H1 (cell line): ENCODE results near the gene DDX51. TPM values are rescaled to one million over a fixed set of nuclear protein-coding genes. Genes with fewer than 3 reads are reported as not detected.

Experiments
- CTCF ChIA-PET: fragments of 300-600 bp; sonication (Branson Sonifier 250); formaldehyde crosslinking; loops from one replicate; lab custom pipeline; 2021; ENCODE audit not compliant: partially characterized antibody; lab: Charles Lee
- POLR2A ChIA-PET: fragments of 300-600 bp; sonication (Branson Sonifier 250); formaldehyde crosslinking; loops from one replicate; lab custom pipeline; 2021; ENCODE audit warnings: inconsistent platforms; ENCODE audit not compliant: partially characterized antibody; lab: Charles Lee
- DNase-seq, 2 experiments: peaks; one replicate each; pipeline versions ENCODE4 v3.0.0 to v3.0.0-alpha.2; 2010 to 2022; ENCODE audit warnings: low spot score in 2 of 2, low read depth in 1 of 2, mixed read lengths in 1 of 2
- FAIRE-seq: peaks from 2 replicates; lab custom pipeline; 2011; peaks lifted over from hg19 to GRCh38; lab: Jason Lieb, UNC
- H2AFZ ChIP-seq: 2 replicates; pipeline ENCODE4 v1.8.1; 2012; ENCODE audit warnings: low read length, inconsistent platforms
- H2AK5ac ChIP-seq: 2 replicates; pipeline ENCODE4 v1.6.1; 2013; ENCODE audit warnings: low read depth, low read length
- H2BK120ac ChIP-seq: replicated peaks from 2 replicates; pipeline ENCODE3; 2013; ENCODE audit warnings: low read depth, low read length, inconsistent platforms
- H2BK12ac ChIP-seq: 2 replicates; pipeline ENCODE4 v1.6.1; 2013; ENCODE audit warnings: low read depth, low read length
- H2BK15ac ChIP-seq: 2 replicates; pipeline ENCODE4 v1.6.1; 2013; ENCODE audit warnings: low read length
- H2BK20ac ChIP-seq: 2 replicates; pipeline ENCODE4 v1.6.1; 2013; ENCODE audit warnings: low read length
- H2BK5ac ChIP-seq: 2 replicates; pipeline ENCODE4 v1.6.1; 2013; ENCODE audit warnings: low read depth, low read length
- H3K14ac ChIP-seq: 2 replicates; pipeline ENCODE4 v1.6.1; 2013; ENCODE audit warnings: inconsistent platforms; ENCODE audit not compliant: insufficient read length
- H3K18ac ChIP-seq: 2 replicates; pipeline ENCODE4 v1.6.1; 2013; ENCODE audit warnings: low read length; ENCODE audit errors: extremely low read depth
- H3K23ac ChIP-seq: 2 replicates; pipeline ENCODE4 v1.6.1; 2013; ENCODE audit warnings: inconsistent platforms; ENCODE audit not compliant: insufficient read length
- H3K23me2 ChIP-seq: 2 replicates; pipeline ENCODE4 v1.6.1; 2013; ENCODE audit warnings: low read depth, low read length
- H3K27ac ChIP-seq: 2 replicates; pipeline ENCODE4 v1.6.1; 2011; ENCODE audit warnings: low read depth, low read length, inconsistent platforms
- H3K27me3 ChIP-seq, 4 experiments: replicated peaks in 1 of 4; 1 replicate in 1 of 4; 2 replicates in 3 of 4; pipeline versions ENCODE4 v1.6.1 to v1.8.1; 2011 to 2013; ENCODE audit warnings: low read length in 3 of 4, mild to moderate bottlenecking in 3 of 4, inconsistent platforms in 2 of 4, mixed read lengths in 2 of 4, moderate library complexity in 1 of 4; ENCODE audit not compliant: control insufficient read depth in 3 of 4, insufficient read depth in 3 of 4; ENCODE audit errors: extremely low read depth in 1 of 4
- H3K36me3 ChIP-seq, 4 experiments: 2 replicates each; pipeline versions ENCODE4 v1.6.1 to v1.8.1; 2011 to 2013; ENCODE audit warnings: mild to moderate bottlenecking in 4 of 4, low read length in 3 of 4, moderate library complexity in 2 of 4, control low read depth in 1 of 4, inconsistent platforms in 1 of 4; ENCODE audit not compliant: insufficient read depth in 4 of 4, control insufficient read depth in 2 of 4
- H3K4ac ChIP-seq: replicated peaks from 2 replicates; pipeline ENCODE3; 2013; ENCODE audit warnings: low read length, low read depth, mixed read lengths, inconsistent platforms; ENCODE audit not compliant: insufficient read length
- H3K4me1 ChIP-seq, 4 experiments: replicated peaks in 1 of 4; 1 replicate in 1 of 4; 2 replicates in 3 of 4; pipeline versions ENCODE4 v1.6.1 to v1.8.1; 2011 to 2013; ENCODE audit warnings: low read length in 3 of 4, inconsistent platforms in 2 of 4, mixed read lengths in 1 of 4; ENCODE audit not compliant: insufficient read depth in 4 of 4, control insufficient read depth in 3 of 4
- H3K4me2 ChIP-seq, 2 experiments: 2 replicates each; pipeline versions ENCODE4 v1.6.1 to v1.8.1; 2011 to 2013; ENCODE audit warnings: low read depth in 2 of 2, low read length in 2 of 2, control low read depth in 1 of 2, inconsistent platforms in 1 of 2, mild to moderate bottlenecking in 1 of 2; ENCODE audit not compliant: insufficient read depth in 1 of 2
- H3K4me3 ChIP-seq, 4 experiments: fragments of 200-600, 300-600 bp in 1 of 4; sonication (generic), shearing (Covaris generic), sonication (Bioruptor Twin) in 1 of 4; 2 replicates each; pipeline versions ENCODE4 v1.5.1 to v1.8.1; 2011 to 2016; ENCODE audit warnings: low read length in 4 of 4, low read depth in 3 of 4, control low read depth in 2 of 4, inconsistent platforms in 2 of 4, mild to moderate bottlenecking in 2 of 4, mixed read lengths in 1 of 4, moderate library complexity in 1 of 4; ENCODE audit not compliant: insufficient read depth in 2 of 4; ENCODE audit errors: extremely low read depth in 1 of 4
- H3K56ac ChIP-seq: replicated peaks from 2 replicates; pipeline ENCODE3; 2013; ENCODE audit warnings: low read depth, mild to moderate bottlenecking, mixed read lengths, low read length, inconsistent platforms; ENCODE audit not compliant: insufficient read length
- H3K79me1 ChIP-seq: 2 replicates; pipeline ENCODE4 v1.6.1; 2013; ENCODE audit warnings: low read depth, low read length, control low read depth
- H3K79me2 ChIP-seq, 2 experiments: 2 replicates each; pipeline versions ENCODE4 v1.6.1 to v1.8.1; 2012 to 2013; ENCODE audit warnings: low read length in 2 of 2, mild to moderate bottlenecking in 2 of 2, inconsistent platforms in 1 of 2; ENCODE audit not compliant: insufficient read depth in 2 of 2, control insufficient read depth in 1 of 2
- H3K9ac ChIP-seq, 4 experiments: replicated peaks in 1 of 4; 1 replicate in 1 of 4; 2 replicates in 3 of 4; pipeline versions ENCODE4 v1.6.1 to v1.8.1; 2011 to 2013; ENCODE audit warnings: low read depth in 3 of 4, low read length in 3 of 4, control low read depth in 2 of 4, mild to moderate bottlenecking in 2 of 4, moderate library complexity in 2 of 4, inconsistent platforms in 1 of 4; ENCODE audit errors: extremely low read depth in 1 of 4
- H3K9me3 ChIP-seq, 2 experiments: 2 replicates each; pipeline versions ENCODE4 v1.6.1 to v1.8.1; 2012 to 2013; ENCODE audit warnings: mild to moderate bottlenecking in 2 of 2, moderate library complexity in 2 of 2, control low read depth in 1 of 2, inconsistent platforms in 1 of 2, low read depth in 1 of 2, low read length in 1 of 2, mixed read lengths in 1 of 2; ENCODE audit not compliant: insufficient read depth in 2 of 2
- H4K20me1 ChIP-seq, 2 experiments: replicated peaks in 1 of 2; 2 replicates each; pipeline versions ENCODE3 to v1.8.1; 2011 to 2013; ENCODE audit warnings: inconsistent platforms in 2 of 2, low read length in 2 of 2, mild to moderate bottlenecking in 1 of 2; ENCODE audit not compliant: insufficient read depth in 2 of 2, control insufficient read depth in 1 of 2
- H4K5ac ChIP-seq: 2 replicates; pipeline ENCODE4 v1.6.1; 2013; ENCODE audit warnings: low read length, low read depth, mixed read lengths, inconsistent platforms; ENCODE audit not compliant: insufficient read length
- H4K8ac ChIP-seq: 2 replicates; pipeline ENCODE4 v1.8.0; 2013; ENCODE audit warnings: mild to moderate bottlenecking, moderate library complexity, low read length, inconsistent platforms; ENCODE audit not compliant: insufficient read depth; ENCODE audit errors: extremely low read depth
- H4K91ac ChIP-seq: replicated peaks from 2 replicates; pipeline ENCODE3; 2013; ENCODE audit warnings: low read length, mixed read lengths, inconsistent platforms; ENCODE audit not compliant: insufficient read length
- BCL11A ChIP-seq, 2 experiments: IDR thresholded peaks; one replicate each; pipeline ENCODE4 v1.6.1; 2011; ENCODE audit warnings: low read depth in 2 of 2, low read length in 2 of 2, mild to moderate bottlenecking in 2 of 2
- CEBPB ChIP-seq: IDR thresholded peaks from 2 replicates; pipeline ENCODE4 v1.6.1; 2012; ENCODE audit warnings: low read depth, low read length
- CHD1 ChIP-seq: IDR thresholded peaks from 2 replicates; pipeline ENCODE4 v1.6.1; 2012; ENCODE audit warnings: low read depth, low read length, improper control_type of control experiment
- CHD2 ChIP-seq: IDR thresholded peaks from 2 replicates; pipeline ENCODE4 v1.6.1; 2012; ENCODE audit warnings: low read length, improper control_type of control experiment
- FOSL1 ChIP-seq: IDR thresholded peaks from 2 replicates; pipeline ENCODE4 v1.6.1; 2011; ENCODE audit warnings: mild to moderate bottlenecking, low read depth, low read length, moderate library complexity; ENCODE audit not compliant: insufficient read depth
- KDM1A ChIP-seq: fragments of 200-600, 300-600 bp; sonication (generic); IDR thresholded peaks from 2 replicates; pipeline ENCODE4 v1.7.1; 2016; ENCODE audit warnings: mild to moderate bottlenecking, low read length, borderline replicate concordance
- RAD21 ChIP-seq, 2 experiments: IDR thresholded peaks in 1 of 2; conservative IDR thresholded peaks in 1 of 2; 2 replicates each; pipeline ENCODE4 v1.6.1; 2011; ENCODE audit warnings: low read depth in 2 of 2, low read length in 2 of 2, improper control_type of control experiment in 1 of 2, inconsistent platforms in 1 of 2, mild to moderate bottlenecking in 1 of 2, moderate library complexity in 1 of 2
- SIN3A ChIP-seq, 2 experiments: IDR thresholded peaks in 1 of 2; conservative IDR thresholded peaks in 1 of 2; 2 replicates each; pipeline ENCODE4 v1.6.1; 2011 to 2012; ENCODE audit warnings: low read length in 2 of 2, improper control_type of control experiment in 1 of 2, low read depth in 1 of 2, mild to moderate bottlenecking in 1 of 2
- SIRT6 ChIP-seq: IDR thresholded peaks from one replicate; pipeline ENCODE4 v1.7.1; 2012; ENCODE audit warnings: low read length, inconsistent platforms
- TCF12 ChIP-seq: IDR thresholded peaks from 2 replicates; pipeline ENCODE4 v1.6.1; 2011; ENCODE audit warnings: low read depth, mild to moderate bottlenecking, low read length
- ZNF274 ChIP-seq: IDR thresholded peaks from 2 replicates; pipeline ENCODE4 v1.7.0; 2012; ENCODE audit warnings: low read length, borderline replicate concordance; ENCODE audit errors: extremely low read depth
- WGBS, 2 experiments: shearing (Covaris generic) in 1 of 2; methylation state at CpG; one replicate each; pipeline versions ENCODE4 v1.1.6 to v1.1.7; 2013 to 2015; ENCODE audit warnings: low lambda C conversion rate in 2 of 2, mixed read lengths in 2 of 2, inconsistent platforms in 1 of 2, low coverage in 1 of 2, missing lambda C conversion rate in 1 of 2; ENCODE audit not compliant: insufficient replicate concordance in 2 of 2, insufficient coverage in 1 of 2, insufficient read length in 1 of 2; ENCODE audit errors: extremely low coverage in 1 of 2, missing lambda C conversion rate in 1 of 2; 5-methylcytosine and 5-hydroxymethylcytosine counted together
- polyA plus RNA-seq, 7 experiments: library from polyadenylated mRNA; depleted of rRNA in 3 of 7; stranded (reverse) in 5 of 7; unstranded in 2 of 7; fragments of >200 nt in 5 of 7; fragments of 200-250 nt in 2 of 7; gene quantifications; 1 replicate in 5 of 7; 2 replicates in 1 of 7; 4 replicates in 1 of 7; pipeline versions ENCODE4 v1.2.1 to v1.2.3, GENCODE V29; 2011 to 2013; ENCODE audit warnings: missing spikeins in 2 of 7, mixed read lengths in 2 of 7
- total RNA-seq: library from RNA; stranded (reverse); fragmentation: NEBNext Ultra II Directional; extraction: Animal tissue kit (Norgen Biotek cat#: 25700); gene quantifications from 2 replicates; pipeline ENCODE4 v1.2.1, GENCODE V29; 2021
- TF ChIP-seq, protein P1 (sequence below): IDR thresholded peaks from 2 replicates; pipeline ENCODE4 v1.6.1; 2012; ENCODE audit warnings: low read length, inconsistent platforms

DDX51 gene
- total and polyA plus RNA-seq, 2 of the 8 experiments (the other 6 are each of a cell fraction or from before 2014, with no cell fraction given), result 11.2 to 24.4 TPM

DNA sequence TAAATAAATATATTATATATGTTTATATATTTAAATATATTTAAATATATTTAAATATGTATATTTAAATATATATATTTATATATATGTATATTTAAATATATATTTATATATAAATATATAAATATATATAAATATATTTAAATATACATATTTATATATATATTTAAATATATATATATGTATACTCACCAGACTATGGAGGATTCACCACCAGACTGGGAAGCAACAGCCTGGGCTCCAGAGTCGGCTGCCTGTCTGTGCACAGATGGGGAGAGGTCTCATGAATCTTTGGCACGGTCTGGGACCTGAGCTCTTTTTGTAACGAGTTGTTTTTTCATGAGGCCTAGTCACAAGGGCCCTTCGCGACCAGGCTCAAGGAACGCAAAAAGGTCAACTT is 21.5 kb upstream of the DDX51 start:
- 96% methylated on average over 6 of the region's 6 CpGs; no CpG with 5 or more reads in 1 of the 2 experiments for WGBS, 2 experiments
- Histone ChIP-seq H2BK15ac (no peak overlapping the region), H3K56ac (no peak overlapping the region), H3K23ac (no peak overlapping the region), H3K18ac (no peak overlapping the region), H2BK5ac (no peak overlapping the region), H3K27ac (no peak overlapping the region), H3K79me1 (no peaks in the 10 kb centered on the region), H3K4me3 (no peak overlapping the region), H4K8ac (no peak overlapping the region), H4K91ac (no peak overlapping the region), H3K4me2 (no peak overlapping the region), H3K14ac (no peak overlapping the region), H2BK12ac (no peak overlapping the region), H4K5ac (no peak overlapping the region), H3K4me1 (no peaks in the 10 kb centered on the region; a peak in 1 of 7 replicates), H3K9me3 (no peaks in the 10 kb centered on the region), H3K9ac (no peak overlapping the region), H4K20me1 (peaks cover 0 to 11% of the 10 kb centered on the region in 2 experiments), H3K23me2 (peaks cover 15% of the 10 kb centered on the region; the same call in 1 of the 2 replicates), H3K79me2 (no peaks in the 10 kb centered on the region), H3K4ac (no peak overlapping the region), H2AK5ac (no peak overlapping the region), H2BK20ac (no peak overlapping the region), H3K27me3 (peaks cover 0 to 10% (median 5%) of the 10 kb centered on the region in 4 experiments; a peak in 4 of 7 replicates), H3K36me3 (no peaks in the 10 kb centered on the region), H2BK120ac (no peak overlapping the region), H2AFZ (no peak overlapping the region)
- no peak for DNase-seq
- ChIA-PET POLR2A (no interaction called here), CTCF (no interaction called here)
- TF ChIP-seq CEBPB (no peak), BCL11A (IDR thresholded peaks at IDR 0.05; ENCODE audit: low read depth in 2 of 2, low read length in 2 of 2) (no peak), TCF12 (no peak), SIRT6 (no peak), KDM1A (no peak), SIN3A (conservative IDR thresholded peaks at IDR 0.05 in 1 of 2, IDR thresholded peaks at IDR 0.05 in 1 of 2; ENCODE audit: low read depth in 1 of 2, low read length in 2 of 2) (no peak), ZNF274 (no peak), FOSL1 (no peak), CHD1 (no peak), RAD21 (IDR thresholded peaks at IDR 0.05 in 1 of 2, conservative IDR thresholded peaks at IDR 0.05 in 1 of 2; ENCODE audit: low read depth in 2 of 2, low read length in 2 of 2) (no peak), CHD2 (no peak)
- TF ChIP-seq, protein P1, sequence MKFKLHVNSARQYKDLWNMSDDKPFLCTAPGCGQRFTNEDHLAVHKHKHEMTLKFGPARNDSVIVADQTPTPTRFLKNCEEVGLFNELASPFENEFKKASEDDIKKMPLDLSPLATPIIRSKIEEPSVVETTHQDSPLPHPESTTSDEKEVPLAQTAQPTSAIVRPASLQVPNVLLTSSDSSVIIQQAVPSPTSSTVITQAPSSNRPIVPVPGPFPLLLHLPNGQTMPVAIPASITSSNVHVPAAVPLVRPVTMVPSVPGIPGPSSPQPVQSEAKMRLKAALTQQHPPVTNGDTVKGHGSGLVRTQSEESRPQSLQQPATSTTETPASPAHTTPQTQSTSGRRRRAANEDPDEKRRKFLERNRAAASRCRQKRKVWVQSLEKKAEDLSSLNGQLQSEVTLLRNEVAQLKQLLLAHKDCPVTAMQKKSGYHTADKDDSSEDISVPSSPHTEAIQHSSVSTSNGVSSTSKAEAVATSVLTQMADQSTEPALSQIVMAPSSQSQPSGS, result no peak
- no peak for FAIRE-seq
